ENCODE measurements around the gene ZNF236.

DNA sequence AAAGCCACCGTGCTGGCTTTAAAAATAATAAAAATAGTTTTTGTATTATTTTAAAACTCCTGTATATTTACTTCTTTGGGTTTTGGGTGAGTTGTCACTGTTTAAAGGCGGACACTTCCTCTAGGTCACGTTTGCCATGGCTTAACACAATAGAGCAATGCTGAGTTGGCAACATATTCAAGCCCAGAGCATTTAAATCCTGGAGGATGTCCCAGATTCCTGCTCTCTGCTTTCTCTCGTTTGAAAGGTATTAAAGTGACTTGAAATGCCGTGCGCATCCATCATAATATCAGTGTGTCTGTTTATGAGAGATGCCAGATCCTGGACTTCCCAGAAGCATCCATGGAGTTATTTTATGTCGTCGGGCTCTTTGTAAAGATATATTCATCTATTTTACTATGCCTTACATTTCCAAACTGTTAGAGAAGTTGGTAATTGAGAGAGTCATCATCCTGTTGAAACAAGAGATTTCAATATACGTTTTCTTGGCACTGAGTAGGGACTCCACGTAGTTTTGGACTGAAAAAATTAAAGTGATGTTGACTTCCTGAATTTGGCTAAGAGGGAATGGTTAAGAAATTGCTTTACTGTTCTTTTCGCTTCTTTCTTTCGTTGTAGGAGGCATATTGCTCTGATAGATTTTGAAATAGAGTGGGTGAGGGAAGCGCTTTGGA, 150.6 kb downstream of the ZNF236 start:
- TF ChIP-seq, protein P1, sequence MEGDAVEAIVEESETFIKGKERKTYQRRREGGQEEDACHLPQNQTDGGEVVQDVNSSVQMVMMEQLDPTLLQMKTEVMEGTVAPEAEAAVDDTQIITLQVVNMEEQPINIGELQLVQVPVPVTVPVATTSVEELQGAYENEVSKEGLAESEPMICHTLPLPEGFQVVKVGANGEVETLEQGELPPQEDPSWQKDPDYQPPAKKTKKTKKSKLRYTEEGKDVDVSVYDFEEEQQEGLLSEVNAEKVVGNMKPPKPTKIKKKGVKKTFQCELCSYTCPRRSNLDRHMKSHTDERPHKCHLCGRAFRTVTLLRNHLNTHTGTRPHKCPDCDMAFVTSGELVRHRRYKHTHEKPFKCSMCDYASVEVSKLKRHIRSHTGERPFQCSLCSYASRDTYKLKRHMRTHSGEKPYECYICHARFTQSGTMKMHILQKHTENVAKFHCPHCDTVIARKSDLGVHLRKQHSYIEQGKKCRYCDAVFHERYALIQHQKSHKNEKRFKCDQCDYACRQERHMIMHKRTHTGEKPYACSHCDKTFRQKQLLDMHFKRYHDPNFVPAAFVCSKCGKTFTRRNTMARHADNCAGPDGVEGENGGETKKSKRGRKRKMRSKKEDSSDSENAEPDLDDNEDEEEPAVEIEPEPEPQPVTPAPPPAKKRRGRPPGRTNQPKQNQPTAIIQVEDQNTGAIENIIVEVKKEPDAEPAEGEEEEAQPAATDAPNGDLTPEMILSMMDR (IDR thresholded peaks at IDR 0.05; ENCODE audit: insufficient read depth, low read length, poor library complexity, severe bottlenecking): no peak
- no peak for TF ChIP-seq EZH2phosphoT487 (conservative IDR thresholded peaks at IDR 0.05; ENCODE audit: low read length)

Data from SU-DHL-6 (cell line).